Mesothelial cell of epicardium (in vitro differentiated cells): ENCODE data around the gene IL5. TPM values are rescaled to one million over a fixed set of nuclear protein-coding genes. Genes with fewer than 3 reads are reported as not detected.
A peak's percentile ranks its signal among the peaks of the same experiment; 100 is the strongest.

Source experiments
- DNase-seq, 2 experiments: peaks; one replicate each; pipeline ENCODE4 v3.0.0; 2021; ENCODE audit warnings: low spot score in 2 of 2; ENCODE audit not compliant: unreplicated experiment in 2 of 2
- H3K27ac Mint-ChIP-seq: 2 replicates; pipeline ENCODE4 v1.8.0; 2021; ENCODE audit warnings: mixed read lengths
- H3K27me3 Mint-ChIP-seq: 2 replicates; pipeline ENCODE4 v1.8.0; 2021; ENCODE audit warnings: low read depth, mixed read lengths
- H3K36me3 Mint-ChIP-seq: 2 replicates; pipeline ENCODE4 v1.8.0; 2021; ENCODE audit warnings: mixed read lengths
- H3K4me1 Mint-ChIP-seq: 2 replicates; pipeline ENCODE4 v1.8.0; 2021; ENCODE audit warnings: mixed read lengths
- H3K4me3 Mint-ChIP-seq: 2 replicates; pipeline ENCODE4 v1.8.0; 2021; ENCODE audit warnings: mild to moderate bottlenecking, moderate library complexity, mixed read lengths
- H3K9me3 Mint-ChIP-seq: 2 replicates; pipeline ENCODE4 v1.8.0; 2021; ENCODE audit warnings: mixed read lengths
- CTCF ChIP-seq: fragments of 200-600 bp; sonication (generic); IDR thresholded peaks from one replicate; pipeline ENCODE4 v1.5.0; 2021; ENCODE audit warnings: antibody characterized with exemption; ENCODE audit not compliant: unreplicated experiment
- total RNA-seq: library from RNA; stranded (reverse); gene quantifications from 3 replicates; pipeline ENCODE4 v1.2.1, GENCODE V29; 2021

IL5 gene
- total RNA-seq, 1 donor from 2014 or later: not detected

GRCh38 chr5:132506094-132506692, 37.1 kb downstream of the IL5 start:
- no peaks in the 10 kb centered on the region for H3K27me3 Mint-ChIP-seq
- peaks cover 25% of the 10 kb centered on the region for H3K9me3 Mint-ChIP-seq
- no peak for DNase-seq
- peaks cover 7% of the 10 kb centered on the region for H3K4me1 Mint-ChIP-seq
- H3K36me3 Mint-ChIP-seq: peaks cover 5% of the 10 kb centered on the region
- H3K4me3 Mint-ChIP-seq: no peak overlapping the region
- H3K27ac Mint-ChIP-seq: peak overlapping the region; percentile 86
- TF ChIP-seq CTCF: no peak

- Mint-ChIP-seq H3K9me3 (peaks cover 23% of the 10 kb centered on the region), H3K36me3 (peaks cover 5% of the 10 kb centered on the region), H3K4me1 (peaks cover 7% of the 10 kb centered on the region), H3K4me3 (no peak overlapping the region), H3K27ac (peak overlapping the region; percentile 86), H3K27me3 (no peaks in the 10 kb centered on the region)
- no peak for TF ChIP-seq CTCF
- no peak for DNase-seq
Observed at GRCh38 chr5:132505641-132506040, 37.7 kb downstream of the IL5 start.

GRCh38 chr5:132504746-132505145, 38.6 kb downstream of the IL5 start:
- Mint-ChIP-seq H3K9me3 (peaks cover 14% of the 10 kb centered on the region), H3K4me3 (no peak overlapping the region), H3K27ac (no peak overlapping the region), H3K36me3 (peaks cover 2% of the 10 kb centered on the region), H3K4me1 (peaks cover 7% of the 10 kb centered on the region), H3K27me3 (no peaks in the 10 kb centered on the region)
- no peak for TF ChIP-seq CTCF
- DNase-seq: no peak

GRCh38 chr5:132503244-132503643, 40.1 kb downstream of the IL5 start:
- Mint-ChIP-seq H3K4me3 (no peak overlapping the region), H3K36me3 (no peaks in the 10 kb centered on the region), H3K4me1 (peaks cover 7% of the 10 kb centered on the region), H3K9me3 (peaks cover 8% of the 10 kb centered on the region), H3K27me3 (no peaks in the 10 kb centered on the region), H3K27ac (no peak overlapping the region)
- TF ChIP-seq CTCF: no peak
- DNase-seq: no peak

- Mint-ChIP-seq H3K4me1 (peaks cover 14% of the 10 kb centered on the region), H3K9me3 (peaks cover 2% of the 10 kb centered on the region), H3K36me3 (no peaks in the 10 kb centered on the region), H3K4me3 (no peak overlapping the region), H3K27ac (no peak overlapping the region), H3K27me3 (no peaks in the 10 kb centered on the region)
- no peak for TF ChIP-seq CTCF
- DNase-seq: no peak
Observed at GRCh38 chr5:132501961-132502931, 41.1 kb downstream of the IL5 start.
